ENCODE measurements around the gene ZNF276. TPM values are rescaled to one million over a fixed set of nuclear protein-coding genes. Genes with fewer than 3 reads are reported as not detected.
"Not testable (repeated sequence)": the region's sequence is repeated elsewhere in the genome, so short reads cannot be mapped to it uniquely, and the experiment has no call there.

The ZNF276 gene
- total RNA-seq, 6 donors from 2014 or later, result 28.6 to 172 (median 39.0) TPM

GRCh38 chr16:89689142-89689541 lies 32.2 kb upstream of the ZNF276 start:
- H3K36me3 ChIP-seq, result peaks cover 5 to 41% (median 35%) of the 10 kb centered on the region in 4 donors
- ATAC-seq (ENCODE audit: low FRiP score in 2 of 2) (no peak), DNase-seq (no peak)
- no peaks in the 10 kb centered on the region for H3K9me3 ChIP-seq
- H3K27ac ChIP-seq, result no peak overlapping the region
- WGBS, 2 donors, result 96 to 97% methylated on average over 13 of the region's 13 CpGs
- H3K27me3 ChIP-seq, result no peaks in the 10 kb centered on the region
- H3K4me1 ChIP-seq, result peaks cover 10 to 20% (median 12%) of the 10 kb centered on the region in 4 donors
- no peak for TF ChIP-seq CTCF (IDR thresholded peaks at IDR 0.05)
- no peak for TF ChIP-seq POLR2AphosphoS5 (IDR thresholded peaks at IDR 0.05)
- TF ChIP-seq EP300 (IDR thresholded peaks at IDR 0.05), result no peak
- TF ChIP-seq POLR2A (IDR thresholded peaks at IDR 0.05), result no peak
- no peak overlapping the region for H3K4me3 ChIP-seq

GRCh38 chr16:89689621-89690020 lies 31.7 kb upstream of the ZNF276 start:
- WGBS, 2 donors, result 79 to 96% methylated on average over 4 of the region's 4 CpGs
- not testable (repeated sequence) for H3K27me3 ChIP-seq; ATAC-seq (ENCODE audit: low FRiP score in 2 of 2); H3K4me3 ChIP-seq; DNase-seq; H3K27ac ChIP-seq; H3K9me3 ChIP-seq
- peaks cover 10 to 20% (median 12%) of the 10 kb centered on the region in 4 donors for H3K4me1 ChIP-seq
- peaks cover 5 to 46% (median 39%) of the 10 kb centered on the region in 4 donors for H3K36me3 ChIP-seq

GRCh38 chr16:89690392-89690901 lies 30.9 kb upstream of the ZNF276 start:
- TF ChIP-seq POLR2AphosphoS5 (IDR thresholded peaks at IDR 0.05) (no peak), CTCF (IDR thresholded peaks at IDR 0.05) (no peak), POLR2A (IDR thresholded peaks at IDR 0.05) (no peak), EP300 (IDR thresholded peaks at IDR 0.05) (no peak)
- no peak for ATAC-seq (ENCODE audit: low FRiP score in 2 of 2)
- Histone ChIP-seq H3K27me3 (no peaks in the 10 kb centered on the region), H3K36me3 (peaks cover 5 to 54% (median 47%) of the 10 kb centered on the region in 4 donors), H3K27ac (no peak overlapping the region), H3K4me3 (no peak overlapping the region), H3K4me1 (peaks cover 10 to 20% (median 12%) of the 10 kb centered on the region in 4 donors), H3K9me3 (no peaks in the 10 kb centered on the region)
- WGBS, 2 donors, result 92% methylated on average over 16 of the region's 16 CpGs
- no peak for DNase-seq

GRCh38 chr16:89691231-89691985 lies 29.9 kb upstream of the ZNF276 start:
- WGBS, 2 donors, result 95 to 96% methylated on average over 19 to 21 of the region's 21 CpGs
- Histone ChIP-seq H3K9me3 (no peaks in the 10 kb centered on the region), H3K4me1 (peaks cover 7 to 23% (median 9%) of the 10 kb centered on the region in 4 donors), H3K27me3 (no peaks in the 10 kb centered on the region), H3K4me3 (no peak overlapping the region), H3K27ac (no peak overlapping the region), H3K36me3 (peaks cover 5 to 64% (median 50%) of the 10 kb centered on the region in 4 donors)
- DNase-seq, result no peak
- TF ChIP-seq POLR2AphosphoS5 (IDR thresholded peaks at IDR 0.05) (no peak), EP300 (IDR thresholded peaks at IDR 0.05) (no peak), POLR2A (IDR thresholded peaks at IDR 0.05) (no peak), CTCF (IDR thresholded peaks at IDR 0.05) (no peak)
- ATAC-seq (ENCODE audit: low FRiP score in 2 of 2), result no peak

GRCh38 chr16:89691986-89692569 lies 29.3 kb upstream of the ZNF276 start:
- TF ChIP-seq POLR2AphosphoS5 (IDR thresholded peaks at IDR 0.05) (no peak), POLR2A (IDR thresholded peaks at IDR 0.05) (no peak), CTCF (IDR thresholded peaks at IDR 0.05) (no peak)
- H3K36me3 ChIP-seq, result peaks cover 5 to 71% (median 53%) of the 10 kb centered on the region in 4 donors

More at GRCh38 chr16:89691986-89692569, 29.3 kb upstream of the ZNF276 start:
- H3K9me3 ChIP-seq, result no peaks in the 10 kb centered on the region
- DNase-seq (no peak), ATAC-seq (ENCODE audit: low FRiP score in 2 of 2) (no peak)
- no peaks in the 10 kb centered on the region for H3K27me3 ChIP-seq
- no peak overlapping the region for H3K27ac ChIP-seq
- H3K4me1 ChIP-seq, result peaks cover 7 to 23% (median 8%) of the 10 kb centered on the region in 4 donors
- no peak overlapping the region for H3K4me3 ChIP-seq
- WGBS, 2 donors, result 92 to 97% methylated on average over 6 to 12 of the region's 13 CpGs
